SHP77 treated with DMSO at 0.1 percent for 48 hours (cell line): ENCODE data around the gene NEURL2.
A peak's percentile ranks its signal among the peaks of the same experiment; 100 is the strongest.
"Not testable (repeated sequence)": the region's sequence is repeated elsewhere in the genome, so short reads cannot be mapped to it uniquely, and the experiment has no call there.

Experiments used
- DNase-seq: peaks from one replicate; lab custom pipeline; 2025; lab: John Stamatoyannopoulos, UW

NEURL2 gene

GRCh38 chr20:45898285-45898684 is 7.3 kb upstream of the NEURL2 start:
- DNase-seq = no peak

DNA sequence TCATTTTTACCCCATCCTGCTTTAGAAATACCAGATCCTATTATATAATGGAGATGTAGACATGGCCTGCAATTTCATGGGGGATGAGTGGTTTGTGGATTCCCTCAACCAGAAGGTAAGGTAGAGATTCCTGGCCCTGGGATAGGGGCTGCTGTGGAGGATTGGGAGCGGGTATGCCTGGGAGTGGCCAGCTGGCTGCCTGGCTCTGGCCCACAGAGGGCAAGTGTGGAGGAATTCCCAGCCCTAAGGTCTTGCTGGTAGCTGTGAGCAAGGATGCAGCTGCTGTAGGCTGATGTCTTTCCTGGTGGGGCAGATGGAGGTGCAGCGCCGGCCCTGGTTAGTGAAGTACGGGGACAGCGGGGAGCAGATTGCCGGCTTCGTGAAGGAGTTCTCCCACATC is 6.7 kb upstream of the NEURL2 start:
- no peak for DNase-seq

DNA sequence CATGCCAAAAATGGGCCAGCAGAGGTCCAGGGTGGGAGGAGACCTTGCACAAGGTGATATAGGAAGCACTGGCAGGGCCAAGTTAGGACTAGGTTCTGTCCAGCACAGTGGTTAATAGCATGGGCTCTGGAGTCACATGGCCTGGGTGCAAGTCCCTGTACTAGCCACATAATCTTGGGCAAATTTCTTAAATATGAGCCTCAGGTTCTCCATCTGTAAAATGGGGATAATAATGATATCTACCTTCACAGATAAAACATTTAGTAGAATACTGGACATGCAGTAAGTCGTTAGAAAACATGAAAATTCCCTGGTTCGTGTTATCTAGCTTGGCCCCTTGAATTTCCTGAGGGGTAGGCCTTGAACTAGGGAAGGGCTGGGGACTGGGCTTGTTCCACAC is 6.3 kb upstream of the NEURL2 start:
- DNase-seq = no peak

DNA sequence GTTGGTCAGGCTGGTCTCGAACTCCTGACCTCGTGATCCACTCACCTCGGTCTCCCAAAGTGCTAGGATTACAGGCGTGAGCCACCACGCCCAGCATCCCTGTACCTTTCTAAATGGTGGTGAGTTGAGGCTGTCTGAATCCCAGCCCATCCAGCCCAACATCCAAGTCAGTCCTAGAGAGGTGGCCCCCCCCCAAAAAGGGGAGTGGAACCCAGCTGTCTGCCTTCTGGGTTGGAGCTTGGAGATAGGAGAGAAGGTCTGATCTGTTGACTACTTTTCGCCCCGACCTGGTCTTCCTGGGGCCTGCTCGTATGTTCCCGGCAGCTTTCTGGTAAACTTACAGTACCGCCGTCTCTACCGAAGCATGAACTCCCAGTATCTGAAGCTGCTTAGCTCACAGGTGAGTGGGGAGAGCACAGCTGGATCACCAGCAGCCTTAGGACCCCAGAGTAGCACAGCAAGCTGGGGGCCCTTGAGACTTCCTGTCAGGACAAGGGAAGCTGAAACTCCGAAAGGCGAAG is 5.7 kb upstream of the NEURL2 start:
- no peak for DNase-seq

DNA sequence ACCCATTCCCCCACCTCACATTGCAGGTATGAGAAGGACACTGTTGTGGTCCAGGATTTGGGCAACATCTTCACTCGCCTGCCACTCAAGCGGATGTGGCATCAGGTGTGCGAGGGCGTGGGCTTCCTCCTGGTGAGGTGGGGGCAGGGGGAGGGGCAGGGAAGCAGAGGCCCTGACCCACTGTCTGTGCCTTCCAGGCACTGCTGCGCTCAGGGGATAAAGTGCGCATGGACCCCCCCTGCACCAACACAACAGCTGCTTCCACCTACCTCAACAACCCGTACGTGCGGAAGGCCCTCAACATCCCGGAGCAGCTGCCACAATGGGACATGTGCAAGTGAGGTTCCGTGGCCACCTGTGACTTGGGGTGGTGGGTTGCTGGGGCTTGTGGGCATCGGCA is 3.8 kb upstream of the NEURL2 start:
- no peak for DNase-seq

DNA sequence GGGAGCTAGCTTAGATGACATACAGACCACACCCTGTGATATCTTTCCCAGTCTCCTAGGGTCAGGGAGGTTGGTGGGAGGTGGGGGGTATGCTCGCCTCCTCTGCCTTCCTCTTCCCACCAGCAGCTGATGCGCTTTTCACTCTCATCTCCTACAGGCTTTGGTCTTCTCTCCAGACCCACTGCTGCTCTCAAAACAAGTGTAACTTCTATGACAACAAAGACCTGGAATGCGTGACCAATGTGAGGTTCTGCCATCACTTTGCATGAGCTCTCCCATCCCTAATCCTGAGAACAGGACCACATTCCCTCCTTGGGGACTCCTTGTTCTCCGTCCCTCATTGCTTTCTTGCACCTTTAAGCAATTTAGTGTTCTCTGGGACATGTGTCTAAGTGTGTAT is 2.8 kb upstream of the NEURL2 start:
- no peak for DNase-seq

GRCh38 chr20:45892828-45893500 is 2.0 kb upstream of the NEURL2 start:
- no peak for DNase-seq

- no peak for DNase-seq
These were observed 1.2 kb upstream of the NEURL2 start for GRCh38 chr20:45892049-45892825.

DNA sequence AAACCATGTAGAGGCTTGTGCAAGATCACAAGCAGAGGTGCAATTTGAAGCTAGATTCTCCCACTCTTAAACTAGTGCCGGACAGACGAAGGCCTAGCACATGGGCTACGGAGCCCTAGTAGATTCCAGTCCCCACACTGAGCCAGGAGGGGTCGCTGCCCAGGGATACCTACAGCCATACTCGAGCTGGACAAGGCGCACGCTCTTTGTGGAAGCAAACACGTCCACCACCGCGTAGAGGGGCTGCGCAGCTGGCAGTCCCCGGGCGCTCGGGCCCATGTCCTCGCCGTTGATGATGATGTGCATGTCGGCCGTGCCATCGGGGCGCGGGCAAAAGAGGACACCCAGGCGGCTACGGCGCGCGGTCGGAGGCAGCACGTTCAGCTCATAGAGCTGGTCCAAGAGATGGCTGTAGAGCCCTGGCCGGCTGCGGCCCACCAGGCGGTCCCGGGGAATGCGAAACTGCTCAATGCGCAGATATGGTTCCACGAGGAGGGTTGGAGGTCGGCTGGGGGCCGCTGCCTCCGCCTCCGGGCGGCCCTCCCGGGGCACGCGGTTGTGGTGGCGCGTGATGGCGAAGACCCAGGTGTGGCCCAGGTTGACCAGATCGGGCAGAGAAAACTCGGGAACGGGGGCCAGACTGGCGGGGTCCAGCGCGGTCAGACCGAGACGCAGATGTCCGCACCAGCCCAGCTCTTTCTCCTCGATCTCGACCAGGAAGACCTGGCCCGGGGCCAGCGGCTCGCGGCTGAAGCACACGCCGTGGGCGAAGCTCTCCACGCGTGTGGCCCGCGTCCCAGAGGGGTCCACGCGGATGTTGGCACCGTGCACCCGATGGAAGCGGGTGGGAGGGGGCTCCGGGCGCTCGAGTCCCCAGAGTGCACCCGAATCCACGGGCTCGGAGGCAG is 677 bp downstream of the NEURL2 start:
- DNase-seq = peak; percentile 50

- DNase-seq = no peak
These were observed 2.3 kb downstream of the NEURL2 start for GRCh38 chr20:45888681-45889080.

DNA sequence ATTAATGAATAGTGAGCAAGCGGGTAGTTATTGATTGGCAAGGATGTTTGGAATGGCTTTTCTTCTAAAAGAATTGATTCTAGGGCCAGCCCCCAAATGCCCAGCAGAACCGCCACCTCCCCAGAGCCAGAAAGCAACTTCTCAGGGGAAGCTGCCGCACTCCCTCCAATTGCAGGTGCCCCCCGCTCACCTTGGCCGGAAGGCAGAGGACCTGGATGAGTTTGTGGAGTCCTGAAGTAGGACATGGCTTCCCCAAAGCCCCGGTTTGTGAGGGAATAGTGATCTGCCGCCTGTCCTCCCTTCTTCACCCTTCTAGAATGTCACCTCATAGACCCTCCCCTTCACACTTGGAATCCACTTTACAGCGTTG is 3.7 kb downstream of the NEURL2 start, which contains the start of gene SPATA25:
Gene SPATA25, minus strand, starts transcription at position 277 of the 370 bp plus-strand sequence. Its CDS starts 32 bp downstream, at position 245.
- no peak for DNase-seq

GRCh38 chr20:45886590-45887345 is 4.2 kb downstream of the NEURL2 start:
- DNase-seq = no peak

GRCh38 chr20:45883100-45883469 is 7.9 kb downstream of the NEURL2 start:
- no peak for DNase-seq

GRCh38 chr20:45882469-45883099 is 8.4 kb downstream of the NEURL2 start:
- no peak for DNase-seq

DNA sequence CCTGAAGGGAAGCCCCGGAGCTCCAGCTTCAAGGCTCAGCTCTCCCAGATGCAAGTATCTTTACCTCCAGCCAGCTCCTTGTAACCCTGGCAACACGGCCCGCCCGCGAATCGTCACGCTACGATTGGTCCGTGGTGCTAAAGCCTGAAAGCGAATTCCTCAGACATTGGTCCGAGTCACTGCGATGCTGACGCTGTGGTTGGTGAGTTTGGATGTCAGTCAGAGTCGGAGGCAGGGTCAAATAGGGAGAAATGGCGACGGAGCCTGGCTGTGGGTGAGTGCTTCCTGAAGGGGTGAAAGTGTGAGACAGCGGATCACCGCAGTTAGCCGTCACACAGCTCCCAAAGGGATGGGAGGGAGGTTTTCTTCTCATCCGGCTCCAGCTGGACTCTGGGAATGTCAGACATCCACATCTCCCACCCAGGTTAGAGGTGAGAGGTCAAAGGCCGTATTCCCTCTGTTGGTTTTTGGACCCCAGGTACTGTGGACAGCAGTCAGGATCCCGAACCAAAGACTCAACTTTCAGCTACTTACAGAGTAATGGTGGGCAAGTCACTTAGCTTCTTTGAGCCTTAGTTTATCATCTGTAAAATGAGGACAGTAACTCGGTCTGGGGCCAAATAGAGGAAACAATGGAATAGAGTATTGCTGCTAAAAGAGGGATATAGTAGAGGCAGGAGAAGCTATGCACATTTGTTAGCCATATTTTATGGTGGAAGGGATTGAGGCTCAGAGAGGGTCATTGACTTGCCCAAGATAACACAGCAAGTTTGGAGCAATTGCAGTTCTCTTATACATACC is 9.8 kb downstream of the NEURL2 start, which contains the start of gene ZSWIM1:
Gene ZSWIM1, plus strand, starts transcription at position 240 of the 801 bp plus-strand sequence. CDS start 1,366 bp downstream, outside the sequence.
- peak; percentile 90 for DNase-seq

GRCh38 chr20:45878076-45878761 is 12.8 kb downstream of the NEURL2 start:
- no peak for DNase-seq

- no peak for DNase-seq
These were observed 16.4 kb downstream of the NEURL2 start for GRCh38 chr20:45874576-45874975.

DNA sequence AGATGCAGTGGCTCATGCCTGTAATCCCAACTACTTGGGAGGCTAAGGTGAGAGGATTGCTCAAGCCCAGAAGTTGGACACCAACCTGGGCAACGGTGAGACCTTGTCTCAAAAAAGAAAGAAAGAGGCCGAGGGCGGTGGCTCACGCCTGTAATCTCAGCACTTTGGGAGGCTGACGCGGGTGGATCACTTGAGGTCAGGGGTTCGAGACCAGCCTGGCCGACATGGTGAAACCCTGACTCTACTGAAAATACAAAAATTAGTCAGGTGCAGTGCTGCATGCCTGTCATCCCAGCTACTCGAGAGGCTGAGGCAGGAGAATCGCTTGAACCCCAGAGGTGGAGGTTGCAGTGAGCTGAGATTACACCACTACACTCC is 16.9 kb downstream of the NEURL2 start:
- not testable (repeated sequence) for DNase-seq

GRCh38 chr20:45873409-45874103 is 17.5 kb downstream of the NEURL2 start:
- no peak for DNase-seq
